ENCODE data around the gene CYP2R1. TPM values are rescaled to one million over a fixed set of nuclear protein-coding genes. Genes with fewer than 3 reads are reported as not detected.

Gene CYP2R1
- total RNA-seq, 2 donors from 2014 or later = 30.2 to 30.4 TPM

DNA sequence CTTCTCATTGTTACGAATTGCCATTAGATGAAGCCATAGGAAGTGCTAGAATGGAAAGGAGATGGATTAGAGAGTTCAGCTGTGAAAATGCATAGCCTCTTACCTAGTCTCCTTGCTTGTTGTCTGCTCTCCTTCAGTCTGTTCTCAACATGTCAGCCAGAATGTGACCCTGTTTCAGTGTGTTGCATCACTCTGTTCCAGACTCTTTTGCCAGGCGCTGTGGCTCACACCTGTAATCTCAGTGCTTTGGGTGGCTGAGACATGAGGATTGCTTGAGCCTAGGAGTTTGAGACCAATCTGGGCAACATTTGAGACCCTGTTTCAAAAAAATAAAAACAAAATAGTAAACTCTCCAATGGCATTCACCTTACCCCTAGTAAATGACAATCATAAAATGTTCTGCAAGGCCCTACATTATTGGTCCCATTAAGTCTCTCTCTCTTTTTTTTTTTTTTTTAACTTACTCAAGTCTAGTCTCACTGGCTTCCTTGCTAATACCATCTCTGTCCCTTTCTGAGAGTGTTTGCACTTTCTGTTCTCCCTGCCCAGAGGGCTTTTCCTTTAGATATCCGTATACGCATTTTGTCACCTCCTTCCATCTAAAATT, 39.4 kb downstream of the CYP2R1 start:
- Mint-ChIP-seq H3K9me3 (peaks cover 3 to 6% of the 10 kb centered on the region in 2 donors), H3K36me3 (ENCODE audit: insufficient read depth in 2 of 2) (peaks cover 18 to 57% of the 10 kb centered on the region in 2 donors), H3K27me3 (ENCODE audit: low read depth) (no peaks in the 10 kb centered on the region), H3K4me3 (peak overlapping the region; percentile 12 to 62), H3K27ac (peak overlapping the region; percentile 92), H3K4me1 (ENCODE audit: low read depth) (peaks cover 41% of the 10 kb centered on the region)
- DNase-seq (peak; percentile 22 to 35), ATAC-seq (replicated peaks in 1 of 2) (peak; percentile 74 to 76)

DNA sequence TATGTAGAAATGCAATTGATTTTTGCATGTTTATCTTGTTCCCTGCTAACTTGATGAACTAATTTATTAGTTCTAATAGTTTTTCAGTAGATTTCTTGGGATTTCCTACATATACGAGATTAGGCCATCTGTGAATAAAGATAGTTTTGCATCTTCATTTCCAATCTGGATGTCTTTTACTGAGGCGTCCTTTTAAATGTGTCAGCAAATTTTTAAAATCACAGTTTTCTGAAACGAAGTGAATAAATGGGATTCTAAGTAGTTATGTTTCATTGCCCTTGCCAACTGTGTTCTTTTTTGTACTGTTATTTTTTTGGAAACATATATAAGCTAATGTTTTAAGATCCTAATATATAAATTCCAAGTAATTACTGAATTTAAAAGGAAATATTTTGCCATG, 50.0 kb downstream of the CYP2R1 start:
- no peak for DNase-seq
- Mint-ChIP-seq H3K4me1 (ENCODE audit: low read depth) (no peaks in the 10 kb centered on the region), H3K4me3 (no peak overlapping the region), H3K27me3 (ENCODE audit: low read depth) (no peaks in the 10 kb centered on the region), H3K27ac (no peak overlapping the region), H3K36me3 (ENCODE audit: insufficient read depth in 2 of 2) (peaks cover 16 to 52% of the 10 kb centered on the region in 2 donors), H3K9me3 (peaks cover 1 to 4% of the 10 kb centered on the region in 2 donors)
- ATAC-seq (replicated peaks in 1 of 2) = no peak

DNA sequence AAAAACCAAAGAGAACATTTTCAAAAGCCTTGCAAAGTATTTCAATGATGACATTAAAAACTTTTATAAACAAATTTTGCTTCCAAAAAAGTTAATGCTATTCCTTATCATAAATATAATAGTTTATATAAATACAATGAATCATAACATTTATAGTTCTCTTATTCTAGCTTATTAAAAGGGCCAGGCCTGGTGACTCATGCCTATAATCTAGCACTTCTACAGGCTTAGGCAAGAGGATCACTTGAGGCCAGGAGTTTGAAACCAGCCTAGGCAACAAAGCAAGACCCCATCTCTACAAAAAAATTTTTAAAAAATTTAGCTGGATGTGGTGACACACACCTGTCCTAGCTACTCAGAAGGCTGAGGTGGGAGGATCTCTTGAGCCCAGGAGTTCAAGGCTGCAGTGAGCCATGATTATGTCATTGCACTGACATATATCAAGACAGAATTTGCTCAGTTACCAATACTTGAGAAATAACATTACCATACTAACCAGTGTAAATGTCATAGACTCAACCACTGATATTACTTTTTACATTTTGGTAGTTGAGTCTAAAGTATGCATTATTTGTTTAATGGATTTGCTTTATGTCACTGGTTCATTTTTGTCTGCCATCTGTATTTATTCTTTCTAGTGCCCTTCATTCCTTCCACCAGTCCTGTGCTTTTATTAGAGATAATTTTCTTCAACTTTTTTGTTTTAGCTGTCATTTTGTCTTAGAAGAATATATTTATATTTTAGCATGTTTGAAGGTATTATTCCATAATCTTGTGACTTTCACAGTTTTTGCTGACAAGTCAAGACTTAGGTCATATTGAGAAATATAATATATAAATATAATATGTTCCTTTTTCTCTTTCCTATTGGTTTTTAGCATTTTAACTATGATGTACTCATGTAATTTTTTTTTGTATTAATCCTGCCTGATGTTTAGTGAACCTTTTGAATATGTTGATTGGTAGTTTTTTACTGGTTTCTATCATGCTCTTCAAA, 56.2 kb downstream of the CYP2R1 start:
- Mint-ChIP-seq H3K4me3 (no peak overlapping the region), H3K27me3 (ENCODE audit: low read depth) (no peaks in the 10 kb centered on the region), H3K9me3 (no peaks in the 10 kb centered on the region), H3K27ac (peak overlapping the region; percentile 49), H3K36me3 (ENCODE audit: insufficient read depth in 2 of 2) (peaks cover 9 to 30% of the 10 kb centered on the region in 2 donors), H3K4me1 (ENCODE audit: low read depth) (no peaks in the 10 kb centered on the region)
- peak; percentile 59 to 66 for ATAC-seq (replicated peaks in 1 of 2)
- DNase-seq = peak in 1 of 2 donors; percentile 14

Other genes with a start within 250 kb of the CYP2R1 start
- gene PDE3B, start 248.4 kb downstream of the CYP2R1 start, total RNA-seq = 10 to 100 TPM; 79.2 to 92.1 TPM
- not detected for gene CALCA, start 80.1 kb upstream of the CYP2R1 start, total RNA-seq
- 10 to 100 TPM; 11.2 to 11.9 TPM for gene CALCB, start 181.4 kb upstream of the CYP2R1 start, total RNA-seq
- gene INSC, start 222.7 kb upstream of the CYP2R1 start, total RNA-seq = 1 to 10 TPM in 1 of 2 donors, under 1 TPM in 1; 0.96 to 3.1 TPM

Data from activated T-cell treated with anti-CD3 and anti-CD28 coated beads, Interleukin-2, amount 50 U/mL, for 72 hours (primary cell).